ENCODE data around the gene UBFD1. TPM values are rescaled to one million over a fixed set of nuclear protein-coding genes. Genes with fewer than 3 reads are reported as not detected.

UBFD1 gene
- total RNA-seq, 4 donors from 2014 or later: 19.4 to 90.8 (median 37.9) TPM

DNA sequence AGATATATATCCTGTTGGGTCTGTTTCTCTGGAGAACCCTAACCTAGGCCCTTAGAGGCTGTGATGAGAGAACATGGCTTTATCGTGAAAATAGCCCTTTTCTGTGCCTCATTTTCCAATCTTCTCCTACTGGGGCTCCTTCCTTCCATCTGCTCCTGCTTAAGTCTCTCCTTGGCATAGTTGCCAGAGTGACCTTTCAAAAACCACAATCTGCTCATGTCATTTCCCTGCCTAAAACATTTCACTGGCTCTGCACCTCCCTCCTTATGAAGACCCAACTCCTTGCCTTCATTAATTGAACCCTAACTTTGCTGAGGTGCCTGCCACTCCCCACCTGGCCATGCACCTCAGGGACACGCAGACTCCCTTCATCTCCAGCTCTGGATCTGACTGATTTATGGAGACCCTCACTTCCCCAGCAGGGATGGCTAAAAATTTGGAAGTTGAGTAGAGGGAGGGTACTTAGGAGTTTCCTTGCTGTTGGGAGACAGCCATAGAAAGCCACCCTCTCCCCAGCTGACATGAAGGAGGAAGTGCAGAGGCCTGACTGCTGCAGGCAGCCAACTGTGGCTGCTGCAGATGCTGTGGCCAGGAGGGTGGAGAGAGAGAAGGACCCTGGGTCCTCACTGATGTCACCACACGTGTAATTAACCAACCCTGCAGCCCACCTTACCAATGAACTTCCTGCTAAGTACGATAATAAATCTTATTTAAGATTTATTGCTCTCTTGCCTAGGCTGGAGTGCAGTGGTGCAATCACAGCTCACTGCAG, 41.0 kb upstream of the UBFD1 start:
- Histone ChIP-seq H3K4me1 (no peaks in the 10 kb centered on the region), H3K27ac (peak overlapping the region in 1 of 4 donors; percentile 66), H3K27me3 (no peaks in the 10 kb centered on the region), H3K4me3 (no peak overlapping the region), H3K36me3 (no peaks in the 10 kb centered on the region), H3K9me3 (no peaks in the 10 kb centered on the region)
- TF ChIP-seq, protein P1, sequence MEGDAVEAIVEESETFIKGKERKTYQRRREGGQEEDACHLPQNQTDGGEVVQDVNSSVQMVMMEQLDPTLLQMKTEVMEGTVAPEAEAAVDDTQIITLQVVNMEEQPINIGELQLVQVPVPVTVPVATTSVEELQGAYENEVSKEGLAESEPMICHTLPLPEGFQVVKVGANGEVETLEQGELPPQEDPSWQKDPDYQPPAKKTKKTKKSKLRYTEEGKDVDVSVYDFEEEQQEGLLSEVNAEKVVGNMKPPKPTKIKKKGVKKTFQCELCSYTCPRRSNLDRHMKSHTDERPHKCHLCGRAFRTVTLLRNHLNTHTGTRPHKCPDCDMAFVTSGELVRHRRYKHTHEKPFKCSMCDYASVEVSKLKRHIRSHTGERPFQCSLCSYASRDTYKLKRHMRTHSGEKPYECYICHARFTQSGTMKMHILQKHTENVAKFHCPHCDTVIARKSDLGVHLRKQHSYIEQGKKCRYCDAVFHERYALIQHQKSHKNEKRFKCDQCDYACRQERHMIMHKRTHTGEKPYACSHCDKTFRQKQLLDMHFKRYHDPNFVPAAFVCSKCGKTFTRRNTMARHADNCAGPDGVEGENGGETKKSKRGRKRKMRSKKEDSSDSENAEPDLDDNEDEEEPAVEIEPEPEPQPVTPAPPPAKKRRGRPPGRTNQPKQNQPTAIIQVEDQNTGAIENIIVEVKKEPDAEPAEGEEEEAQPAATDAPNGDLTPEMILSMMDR (IDR thresholded peaks at IDR 0.05): no peak
- TF ChIP-seq POLR2A (IDR thresholded peaks at IDR 0.05): no peak
- peak in 2 of 3 donors; percentile 76 to 79 for DNase-seq

DNA sequence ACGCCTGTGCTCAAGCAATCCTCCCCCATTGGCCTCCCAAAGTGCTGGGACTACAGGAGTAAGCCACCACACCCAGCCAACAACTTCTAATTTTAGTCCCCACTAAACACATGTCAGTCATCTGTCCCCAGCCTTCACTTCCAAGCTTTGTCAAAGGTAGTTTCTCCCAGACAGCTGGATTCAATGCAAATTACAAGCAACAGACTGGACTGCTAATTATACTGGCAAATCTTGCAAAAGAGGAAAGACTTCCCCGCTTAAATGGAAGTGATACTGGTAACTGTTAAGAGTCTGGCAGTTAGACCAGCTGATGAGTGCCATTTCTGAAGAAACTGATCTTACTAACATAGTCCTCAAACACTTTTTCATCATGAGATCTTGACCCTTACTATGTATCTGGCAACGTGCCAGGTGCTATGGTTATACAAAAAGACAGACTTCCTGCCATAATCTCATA, 39.1 kb upstream of the UBFD1 start:
- Histone ChIP-seq H3K9me3 (no peaks in the 10 kb centered on the region), H3K27ac (peak overlapping the region in 1 of 4 donors; percentile 61), H3K36me3 (peaks cover 0 to 15% (median 0%) of the 10 kb centered on the region in 3 donors), H3K4me1 (no peaks in the 10 kb centered on the region), H3K27me3 (no peaks in the 10 kb centered on the region), H3K4me3 (no peak overlapping the region)
- TF ChIP-seq POLR2A (IDR thresholded peaks at IDR 0.05): no peak
- TF ChIP-seq, protein P1 (IDR thresholded peaks at IDR 0.05): no peak
- peak in 1 of 3 donors; percentile 32 for DNase-seq

DNA sequence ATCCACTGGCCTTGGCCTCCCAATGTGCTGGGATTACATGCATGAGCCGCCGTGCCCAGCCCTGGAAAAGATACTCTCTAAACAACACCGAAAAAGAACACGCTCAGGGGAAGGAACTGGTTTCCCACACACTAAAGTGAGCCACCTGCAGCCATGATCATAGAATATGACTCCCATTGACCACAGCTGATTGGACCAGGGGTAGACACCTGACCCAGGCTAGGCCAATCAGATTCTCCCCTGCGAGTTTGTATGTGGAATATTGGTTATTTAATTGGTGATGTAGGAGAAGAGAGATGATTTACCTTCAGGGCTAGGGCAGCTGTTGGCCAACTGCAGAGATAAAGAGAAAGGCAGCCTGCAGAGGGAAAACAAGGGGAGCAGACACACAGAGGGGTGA, 38.2 kb upstream of the UBFD1 start:
- H3K36me3 ChIP-seq: peaks cover 0 to 24% (median 0%) of the 10 kb centered on the region in 3 donors
- peak overlapping the region in 1 of 4 donors; percentile 61 for H3K27ac ChIP-seq
- no peak for DNase-seq
- TF ChIP-seq, protein P1 (IDR thresholded peaks at IDR 0.05): no peak
- no peak for TF ChIP-seq POLR2A (IDR thresholded peaks at IDR 0.05)
- H3K4me3 ChIP-seq: no peak overlapping the region
- H3K4me1 ChIP-seq: no peaks in the 10 kb centered on the region
- no peaks in the 10 kb centered on the region for H3K9me3 ChIP-seq
- H3K27me3 ChIP-seq: no peaks in the 10 kb centered on the region

DNA sequence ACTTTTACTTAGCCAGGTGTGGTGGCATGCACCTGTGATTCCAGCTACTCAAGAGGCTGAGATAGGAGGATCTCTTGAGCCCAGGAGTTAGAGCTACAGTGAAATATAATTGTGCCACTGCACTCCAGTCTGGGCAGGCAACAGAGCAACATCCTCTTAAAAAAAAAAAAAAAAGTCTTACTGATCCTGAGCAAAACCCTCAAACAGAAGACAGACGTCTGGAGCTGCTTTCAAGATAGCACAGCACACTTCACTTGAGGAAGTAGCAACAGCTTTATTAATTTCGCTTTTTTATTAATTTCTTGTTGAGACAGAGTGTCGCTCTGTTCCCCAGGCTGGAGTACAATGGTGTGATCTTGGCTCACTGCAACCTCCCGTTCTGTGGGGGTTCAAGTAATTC, 37.0 kb upstream of the UBFD1 start:
- TF ChIP-seq, protein P1 (IDR thresholded peaks at IDR 0.05): no peak
- no peak for TF ChIP-seq POLR2A (IDR thresholded peaks at IDR 0.05)
- H3K9me3 ChIP-seq: no peaks in the 10 kb centered on the region
- no peaks in the 10 kb centered on the region for H3K27me3 ChIP-seq
- no peak overlapping the region for H3K4me3 ChIP-seq
- no peaks in the 10 kb centered on the region for H3K4me1 ChIP-seq
- H3K36me3 ChIP-seq: peaks cover 0 to 32% (median 0%) of the 10 kb centered on the region in 3 donors
- DNase-seq: no peak
- H3K27ac ChIP-seq: peak overlapping the region in 1 of 4 donors; percentile 55

DNA sequence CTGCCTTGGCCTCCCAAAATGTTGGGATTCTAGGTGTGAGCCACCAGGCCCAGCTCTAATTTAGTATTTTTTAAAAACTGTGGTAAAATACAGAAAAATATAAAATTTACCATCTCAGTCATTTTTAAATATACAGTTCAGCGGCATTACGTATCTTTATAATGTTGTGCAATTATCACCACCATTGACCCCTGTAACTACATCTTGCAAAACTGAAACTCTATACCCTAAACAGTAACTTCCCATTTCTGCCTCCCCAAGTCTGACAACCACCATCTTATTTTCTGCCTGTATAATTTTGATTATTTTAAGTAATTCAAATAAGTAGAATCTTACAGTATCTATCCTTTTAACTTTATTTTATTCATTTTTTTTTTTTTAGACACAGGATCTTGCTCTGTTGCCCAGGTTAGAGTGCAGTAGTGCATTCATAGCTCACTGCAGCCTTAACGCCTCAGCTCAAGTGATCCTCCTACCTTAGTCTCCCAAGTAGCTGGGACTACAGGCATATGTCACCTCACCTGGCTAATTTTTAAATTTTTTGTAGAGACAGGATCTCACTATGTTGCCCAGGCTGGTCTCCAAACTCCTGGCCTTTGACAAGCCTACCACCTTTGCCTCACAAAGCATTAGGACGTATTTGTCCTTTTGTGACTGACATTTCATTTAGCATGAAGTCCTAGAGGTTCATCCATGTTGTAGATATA, 36.3 kb upstream of the UBFD1 start:
- Histone ChIP-seq H3K4me1 (no peaks in the 10 kb centered on the region), H3K27me3 (no peaks in the 10 kb centered on the region), H3K36me3 (peaks cover 0 to 32% (median 0%) of the 10 kb centered on the region in 3 donors), H3K27ac (peak overlapping the region in 1 of 4 donors; percentile 55), H3K9me3 (no peaks in the 10 kb centered on the region), H3K4me3 (no peak overlapping the region)
- no peak for DNase-seq
- TF ChIP-seq, protein P1 (IDR thresholded peaks at IDR 0.05): no peak
- no peak for TF ChIP-seq POLR2A (IDR thresholded peaks at IDR 0.05)
